22Rv1 (cell line): Measurements from ENCODE around the gene CHST8.

Experiments
- CTCF ChIP-seq: fragments of 450-650 bp; IDR thresholded peaks from 2 replicates; pipeline ENCODE4 v1.5.1; 2017; ENCODE audit warnings: mild to moderate bottlenecking
- ZFX ChIP-seq: fragments of 450-650 bp; IDR thresholded peaks from 2 replicates; pipeline ENCODE4 v1.6.1; 2017; ENCODE audit warnings: antibody characterized with exemption, borderline replicate concordance

GRCh38 chr19:33580645-33581037, 41.1 kb upstream of the CHST8 start:
- TF ChIP-seq CTCF (no peak), ZFX (no peak)
